Thoracic aorta (tissue), 2 donors: ENCODE results near the gene STXBP2. TPM values are rescaled to one million over a fixed set of nuclear protein-coding genes. Genes with fewer than 3 reads are reported as not detected.

Source experiments
- ATAC-seq: fragments of 150-250 bp; one replicate; pipeline ENCODE4 v1.8.0; 2017; ENCODE audit warnings: low read depth; ENCODE audit not compliant: insufficient number of reproducible peaks, low FRiP score
- DNase-seq: peaks from one replicate; pipeline ENCODE4 v3.0.0-alpha.2; 2020; ENCODE audit warnings: low spot score
- H3K27ac ChIP-seq, 2 donors: fragments of 200-600 bp; sonication (generic); 1 replicate in 1 of 2; 2 replicates in 1 of 2; pipeline ENCODE4 v1.5.1; 2016; ENCODE audit warnings: mild to moderate bottlenecking in 2 of 2, moderate library complexity in 2 of 2
- H3K27me3 ChIP-seq: fragments of 200-600 bp; sonication (generic); replicated peaks from 2 replicates; pipeline ENCODE4 v1.6.0; 2016; ENCODE audit warnings: mild to moderate bottlenecking; ENCODE audit not compliant: insufficient read depth
- H3K36me3 ChIP-seq: fragments of 200-600 bp; sonication (generic); one replicate; pipeline ENCODE4 v1.5.1; 2016
- H3K4me1 ChIP-seq, 2 donors: fragments of 200-600 bp; sonication (generic); 1 replicate in 1 of 2; 2 replicates in 1 of 2; pipeline versions ENCODE4 v1.5.1 to v1.6.0; 2016; ENCODE audit warnings: low read depth in 2 of 2, mild to moderate bottlenecking in 1 of 2; ENCODE audit not compliant: control insufficient read depth in 1 of 2
- H3K4me3 ChIP-seq: fragments of 200-600 bp; sonication (generic); 2 replicates; pipeline ENCODE4 v1.5.1; 2016; ENCODE audit warnings: mild to moderate bottlenecking
- H3K9me3 ChIP-seq: fragments of 200-600 bp; sonication (generic); 2 replicates; pipeline ENCODE4 v1.5.1; 2016
- total RNA-seq, 2 donors: library from RNA; depleted of rRNA; stranded (reverse); fragments of >200 nt; gene quantifications; one replicate each; pipeline versions ENCODE4 v1.1.0 to v1.2.3, GENCODE V29; 2016
- TF ChIP-seq, protein P1 (sequence below): fragments of 200-600 bp; sonication (generic); IDR thresholded peaks from one replicate; pipeline ENCODE4 v1.5.1; 2019; ENCODE audit warnings: antibody characterized with exemption

The STXBP2 gene
- total RNA-seq, 2 donors from 2014 or later: 20.2 to 23.4 TPM

DNA sequence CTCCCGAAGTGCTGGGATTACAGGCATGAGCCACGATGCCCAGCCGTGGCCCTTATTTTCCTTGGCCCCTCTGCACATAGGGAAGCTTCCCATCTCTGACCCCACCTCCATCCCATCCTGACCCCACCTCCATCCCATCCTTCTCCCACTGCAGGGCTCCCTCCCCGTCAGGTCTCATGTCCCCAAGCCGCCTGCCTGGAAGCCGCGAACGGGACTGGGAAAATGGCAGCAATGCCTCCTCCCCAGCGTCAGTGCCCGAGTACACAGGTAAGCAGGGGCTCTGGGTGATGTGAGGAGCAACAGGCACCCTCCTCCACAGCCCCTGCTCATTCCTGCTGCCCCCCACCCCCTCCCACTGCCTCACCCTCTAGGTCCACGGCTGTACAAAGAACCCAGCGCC lies 19.7 kb upstream of the STXBP2 start:
- peaks cover 25% of the 10 kb centered on the region for H3K36me3 ChIP-seq
- DNase-seq: no peak
- no peaks in the 10 kb centered on the region for H3K27me3 ChIP-seq
- TF ChIP-seq, protein P1, sequence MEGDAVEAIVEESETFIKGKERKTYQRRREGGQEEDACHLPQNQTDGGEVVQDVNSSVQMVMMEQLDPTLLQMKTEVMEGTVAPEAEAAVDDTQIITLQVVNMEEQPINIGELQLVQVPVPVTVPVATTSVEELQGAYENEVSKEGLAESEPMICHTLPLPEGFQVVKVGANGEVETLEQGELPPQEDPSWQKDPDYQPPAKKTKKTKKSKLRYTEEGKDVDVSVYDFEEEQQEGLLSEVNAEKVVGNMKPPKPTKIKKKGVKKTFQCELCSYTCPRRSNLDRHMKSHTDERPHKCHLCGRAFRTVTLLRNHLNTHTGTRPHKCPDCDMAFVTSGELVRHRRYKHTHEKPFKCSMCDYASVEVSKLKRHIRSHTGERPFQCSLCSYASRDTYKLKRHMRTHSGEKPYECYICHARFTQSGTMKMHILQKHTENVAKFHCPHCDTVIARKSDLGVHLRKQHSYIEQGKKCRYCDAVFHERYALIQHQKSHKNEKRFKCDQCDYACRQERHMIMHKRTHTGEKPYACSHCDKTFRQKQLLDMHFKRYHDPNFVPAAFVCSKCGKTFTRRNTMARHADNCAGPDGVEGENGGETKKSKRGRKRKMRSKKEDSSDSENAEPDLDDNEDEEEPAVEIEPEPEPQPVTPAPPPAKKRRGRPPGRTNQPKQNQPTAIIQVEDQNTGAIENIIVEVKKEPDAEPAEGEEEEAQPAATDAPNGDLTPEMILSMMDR: no peak
- no peaks in the 10 kb centered on the region for H3K9me3 ChIP-seq
- ATAC-seq: no peak
- no peak overlapping the region for H3K4me3 ChIP-seq
- no peaks in the 10 kb centered on the region for H3K4me1 ChIP-seq
- H3K27ac ChIP-seq: no peak overlapping the region

DNA sequence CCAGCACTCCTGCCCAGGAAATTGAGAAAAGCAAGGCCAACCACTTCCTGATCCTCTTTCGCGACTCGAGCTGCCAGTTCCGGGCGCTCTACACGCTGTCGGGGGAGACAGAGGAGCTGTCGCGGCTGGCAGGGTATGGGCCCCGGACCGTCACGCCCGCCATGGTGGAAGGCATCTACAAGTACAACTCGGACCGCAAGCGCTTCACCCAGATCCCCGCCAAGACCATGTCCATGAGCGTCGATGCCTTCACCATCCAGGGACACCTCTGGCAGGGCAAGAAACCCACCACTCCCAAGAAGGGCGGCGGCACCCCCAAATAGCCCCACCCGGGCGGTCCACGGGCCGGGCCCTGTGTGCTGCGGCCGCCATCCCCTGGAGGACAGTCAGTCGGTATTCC lies 19.2 kb upstream of the STXBP2 start:
- Histone ChIP-seq H3K4me3 (no peak overlapping the region), H3K9me3 (no peaks in the 10 kb centered on the region), H3K27me3 (no peaks in the 10 kb centered on the region), H3K27ac (no peak overlapping the region), H3K4me1 (no peaks in the 10 kb centered on the region), H3K36me3 (peaks cover 31% of the 10 kb centered on the region)
- ATAC-seq (no peak), DNase-seq (no peak)
- TF ChIP-seq, protein P1: no peak

DNA sequence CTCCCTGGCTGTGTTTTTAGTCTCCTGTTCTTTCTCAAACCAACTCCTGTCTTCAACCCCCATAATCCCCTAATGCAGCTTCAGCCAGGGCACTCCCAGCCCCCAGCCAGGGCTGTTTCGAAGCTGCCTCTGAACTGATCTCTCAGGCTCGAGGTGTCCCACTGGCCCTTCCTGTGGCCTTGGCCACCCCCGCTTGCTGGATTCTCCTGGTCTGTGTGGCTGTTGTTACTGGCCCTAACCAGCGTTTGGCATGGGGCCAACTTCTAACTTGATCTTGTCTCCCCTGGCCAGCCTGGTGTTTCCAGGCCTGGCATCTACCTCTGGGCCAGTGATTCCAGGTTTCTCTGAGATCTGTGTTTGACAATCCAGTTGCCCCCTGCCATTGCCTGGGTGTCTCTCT lies 18.6 kb upstream of the STXBP2 start:
- no peak for ATAC-seq
- Histone ChIP-seq H3K27ac (no peak overlapping the region), H3K9me3 (no peaks in the 10 kb centered on the region), H3K36me3 (peaks cover 37% of the 10 kb centered on the region), H3K27me3 (no peaks in the 10 kb centered on the region), H3K4me1 (no peaks in the 10 kb centered on the region), H3K4me3 (no peak overlapping the region)
- no peak for DNase-seq
- TF ChIP-seq, protein P1: no peak

DNA sequence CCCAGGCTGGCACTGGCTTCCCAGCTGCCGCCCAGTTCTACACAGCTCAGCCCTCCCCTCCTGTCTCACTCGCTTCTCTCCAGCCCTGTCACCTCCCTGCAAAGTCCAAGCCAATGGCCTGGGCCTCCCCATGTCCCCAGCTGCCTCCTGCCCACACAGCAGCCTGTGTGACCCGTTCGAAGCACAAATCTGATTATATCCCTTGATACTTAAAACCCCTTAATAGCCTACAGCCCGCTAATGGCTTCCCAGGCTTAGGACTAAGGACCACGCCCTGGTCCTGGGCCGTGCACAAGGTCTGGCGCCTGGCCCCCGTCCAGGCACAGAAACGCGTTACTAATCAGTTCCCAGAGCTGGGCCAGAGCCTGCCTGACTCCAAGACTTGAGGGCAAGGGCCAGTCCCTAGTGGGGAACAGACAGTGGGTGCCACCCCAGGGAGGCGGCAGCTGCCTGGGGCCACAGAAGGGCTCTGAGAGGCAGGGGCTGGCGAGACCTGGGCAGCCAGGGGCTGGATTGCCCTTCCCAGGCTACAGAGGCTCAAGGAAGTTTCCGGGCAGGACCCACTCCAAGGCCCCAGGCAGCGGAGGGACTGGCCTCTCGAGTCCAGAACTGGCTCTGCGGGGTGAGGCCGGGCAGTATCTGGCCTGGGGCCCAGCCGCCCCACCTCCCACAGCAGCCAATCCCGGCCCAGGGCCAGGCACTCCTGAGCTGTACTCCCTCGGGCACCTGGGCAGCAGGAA lies 18.0 kb upstream of the STXBP2 start:
- Histone ChIP-seq H3K4me1 (no peaks in the 10 kb centered on the region), H3K27me3 (no peaks in the 10 kb centered on the region), H3K4me3 (no peak overlapping the region), H3K27ac (no peak overlapping the region), H3K9me3 (no peaks in the 10 kb centered on the region), H3K36me3 (peaks cover 43% of the 10 kb centered on the region)
- DNase-seq (no peak), ATAC-seq (no peak)
- TF ChIP-seq, protein P1: no peak

DNA sequence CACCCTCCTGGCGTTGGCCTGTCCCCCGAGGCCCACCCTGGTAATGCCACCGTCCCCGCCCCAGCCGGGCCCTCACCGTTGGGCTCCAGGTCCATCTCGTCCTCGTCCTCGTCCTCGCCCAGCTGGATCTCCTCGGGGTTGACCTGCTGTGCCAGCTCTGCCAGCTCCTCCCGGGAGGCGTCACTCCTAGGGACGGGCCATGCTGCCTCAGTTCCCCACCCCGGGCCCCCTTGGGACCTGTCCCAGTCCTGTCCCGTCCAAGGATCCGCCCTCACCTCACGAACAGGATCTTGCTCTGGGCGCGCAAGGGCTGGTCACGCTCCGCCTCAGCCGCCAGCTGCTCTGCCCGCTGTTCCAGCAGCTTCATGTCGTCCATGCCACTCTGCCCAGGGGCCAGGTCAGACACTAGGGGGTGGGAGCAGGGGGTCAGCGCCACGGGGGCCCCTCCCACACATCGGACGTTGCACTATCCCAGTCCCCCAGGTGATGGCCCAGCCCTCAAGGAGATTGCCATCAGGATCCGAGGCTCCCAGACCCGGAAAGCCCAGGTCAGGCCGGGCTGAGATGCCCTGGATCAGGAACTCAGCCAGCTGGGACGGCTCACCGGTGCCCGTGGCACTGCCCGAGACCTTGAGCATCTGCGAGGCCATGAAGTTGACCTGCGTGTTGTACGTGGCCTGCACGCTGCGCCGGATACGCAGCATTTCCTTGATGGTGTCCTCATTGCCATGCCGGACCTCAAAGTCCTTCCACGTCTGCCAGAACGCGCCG lies 17.1 kb upstream of the STXBP2 start:
- no peaks in the 10 kb centered on the region for H3K9me3 ChIP-seq
- no peaks in the 10 kb centered on the region for H3K27me3 ChIP-seq
- H3K4me1 ChIP-seq: no peaks in the 10 kb centered on the region
- peaks cover 46% of the 10 kb centered on the region for H3K36me3 ChIP-seq
- ATAC-seq (no peak), DNase-seq (no peak)
- no peak overlapping the region for H3K27ac ChIP-seq
- TF ChIP-seq, protein P1: no peak
- no peak overlapping the region for H3K4me3 ChIP-seq
